ENCODE measurements around the gene TNK1.

The TNK1 gene

GRCh38 chr17:7418472-7419152 is 37.7 kb downstream of the TNK1 start:
- Histone ChIP-seq H3K27ac (no peak overlapping the region), H3K79me2 (ENCODE audit: insufficient read depth, low read depth) (no peaks in the 10 kb centered on the region), H3K4me3 (IDR thresholded peaks at IDR 0.05; ENCODE audit: insufficient read depth, low read depth, low read length) (no peak overlapping the region), H2AFZ (ENCODE audit: low read depth) (no peak overlapping the region), H4K20me1 (ENCODE audit: insufficient read depth) (no peaks in the 10 kb centered on the region), H3K9ac (no peak overlapping the region), H3K4me1 (ENCODE audit: low read depth, poor library complexity, severe bottlenecking) (no peaks in the 10 kb centered on the region), H3K36me3 (ENCODE audit: insufficient read depth) (no peaks in the 10 kb centered on the region), H3K4me2 (no peak overlapping the region), H3K27me3 (ENCODE audit: insufficient read depth, low read depth) (no peaks in the 10 kb centered on the region)
- no peak for TF ChIP-seq CTCF (conservative IDR thresholded peaks at IDR 0.05; ENCODE audit: low read depth, low read length)

- Histone ChIP-seq H3K9ac (no peak within 1 kb of the TSS), H3K4me2 (no peak within 1 kb of the TSS), H3K27ac (no peak within 1 kb of the TSS), H3K79me2 (ENCODE audit: insufficient read depth, low read depth) (no peaks in the 10 kb centered on the region), H3K36me3 (ENCODE audit: insufficient read depth) (no peaks in the 10 kb centered on the region), H3K4me3 (IDR thresholded peaks at IDR 0.05; ENCODE audit: insufficient read depth, low read depth, low read length) (no peak within 1 kb of the TSS), H4K20me1 (ENCODE audit: insufficient read depth) (no peaks in the 10 kb centered on the region), H2AFZ (ENCODE audit: low read depth) (no peak within 1 kb of the TSS), H3K27me3 (ENCODE audit: insufficient read depth, low read depth) (no peaks in the 10 kb centered on the region), H3K4me1 (ENCODE audit: low read depth, poor library complexity, severe bottlenecking) (no peaks in the 10 kb centered on the region)
- TF ChIP-seq CTCF (conservative IDR thresholded peaks at IDR 0.05; ENCODE audit: low read depth, low read length), result no peak
Observed at GRCh38 chr17:7419819-7420610, 39.1 kb downstream of the TNK1 start, which contains the start of gene SPEM1. Gene SPEM1 (plus strand): TSS chr17:7420324. CDS start chr17:7420385, 61 bp downstream.

- no peak for TF ChIP-seq CTCF (conservative IDR thresholded peaks at IDR 0.05; ENCODE audit: low read depth, low read length)
- no peak overlapping the region for H3K4me2 ChIP-seq
- no peak overlapping the region for H3K4me3 ChIP-seq (IDR thresholded peaks at IDR 0.05; ENCODE audit: insufficient read depth, low read depth, low read length)
- no peak overlapping the region for H2AFZ ChIP-seq (ENCODE audit: low read depth)
- no peak overlapping the region for H3K27ac ChIP-seq
- no peaks in the 10 kb centered on the region for H3K27me3 ChIP-seq (ENCODE audit: insufficient read depth, low read depth)
- no peaks in the 10 kb centered on the region for H3K36me3 ChIP-seq (ENCODE audit: insufficient read depth)
- H3K9ac ChIP-seq, result no peak overlapping the region
- no peaks in the 10 kb centered on the region for H4K20me1 ChIP-seq (ENCODE audit: insufficient read depth)
- no peaks in the 10 kb centered on the region for H3K4me1 ChIP-seq (ENCODE audit: low read depth, poor library complexity, severe bottlenecking)
- no peaks in the 10 kb centered on the region for H3K79me2 ChIP-seq (ENCODE audit: insufficient read depth, low read depth)
Observed at GRCh38 chr17:7421186-7421585, 40.3 kb downstream of the TNK1 start.

- Histone ChIP-seq H4K20me1 (ENCODE audit: insufficient read depth) (no peaks in the 10 kb centered on the region), H3K79me2 (ENCODE audit: insufficient read depth, low read depth) (no peaks in the 10 kb centered on the region), H2AFZ (ENCODE audit: low read depth) (no peak overlapping the region), H3K27ac (no peak overlapping the region), H3K36me3 (ENCODE audit: insufficient read depth) (no peaks in the 10 kb centered on the region), H3K9ac (no peak overlapping the region), H3K4me2 (no peak overlapping the region), H3K4me1 (ENCODE audit: low read depth, poor library complexity, severe bottlenecking) (no peaks in the 10 kb centered on the region), H3K4me3 (IDR thresholded peaks at IDR 0.05; ENCODE audit: insufficient read depth, low read depth, low read length) (no peak overlapping the region), H3K27me3 (ENCODE audit: insufficient read depth, low read depth) (no peaks in the 10 kb centered on the region)
- TF ChIP-seq CTCF (conservative IDR thresholded peaks at IDR 0.05; ENCODE audit: low read depth, low read length), result no peak
Observed at GRCh38 chr17:7423679-7424078, 42.8 kb downstream of the TNK1 start.

Measured in KMS-11 (cell line).